K562 (cell line): ENCODE measurements around the gene COL5A3. TPM values are rescaled to one million over a fixed set of nuclear protein-coding genes. Genes with fewer than 3 reads are reported as not detected.

Experiments used
- ATAC-seq: fragments of 200-7000 bp; cut with Tn5 transposase; 3 replicates; pipeline ENCODE4 v1.9.1; 2020; ENCODE audit warnings: moderate library complexity
- BruUV-seq: library from RNA; stranded (reverse); fragments of 400-500 nt; replicated peaks from 2 replicates; lab custom pipeline; 2021; lab: Mats Ljungman, UMichigan
- CTCF ChIA-PET: fragments of 300-600 bp; formaldehyde crosslinking; extraction: SDS; loops from one replicate; lab custom pipeline; 2021; ENCODE audit warnings: low intra/inter-chr PET ratio; lab: Yijun Ruan, JAX
- POLR2A ChIA-PET: fragments of 300-600, 350-650 bp; sonication (Branson Sonifier 250); formaldehyde crosslinking; extraction: SDS; loops from one replicate; lab custom pipeline; 2021; ENCODE audit warnings: antibody characterized with exemption, inconsistent platforms; lab: Yijun Ruan, JAX
- DNase-seq, 4 experiments: peaks; one replicate each; pipeline versions ENCODE4 v3.0.0 to v3.0.0-alpha.2; 2011 to 2018; ENCODE audit warnings: low spot score in 3 of 4, mixed read lengths in 3 of 4; ENCODE audit errors: extremely low read depth in 1 of 4
- FAIRE-seq: peaks from 2 replicates; lab custom pipeline; 2011; peaks lifted over from hg19 to GRCh38; lab: Jason Lieb, UNC
- H2AFZ ChIP-seq: 2 replicates; pipeline ENCODE4 v1.6.0; 2011; ENCODE audit warnings: low read depth, low read length, control low read depth, inconsistent platforms
- H3K27ac ChIP-seq: fragments of 200-600 bp; 3 replicates; pipeline ENCODE4 v1.8.0; 2011; ENCODE audit warnings: low read depth, mild to moderate bottlenecking, control low read depth, inconsistent platforms, low read length, moderate library complexity, mixed read lengths; ENCODE audit errors: extremely low read depth
- H3K27me3 ChIP-seq, 2 experiments: fragments of 300-600 bp in 1 of 2; 2 replicates in 1 of 2; 3 replicates in 1 of 2; pipeline versions ENCODE4 v1.6.0 to v1.8.0; 2011; ENCODE audit warnings: inconsistent platforms in 2 of 2, low read length in 2 of 2, mild to moderate bottlenecking in 1 of 2, mixed read lengths in 1 of 2, moderate library complexity in 1 of 2; ENCODE audit not compliant: control insufficient read depth in 2 of 2, insufficient read depth in 2 of 2
- H3K36me3 ChIP-seq: fragments of 300-600 bp; 3 replicates; pipeline ENCODE4 v1.8.0; 2011; ENCODE audit warnings: mild to moderate bottlenecking, low read length, inconsistent platforms; ENCODE audit not compliant: control insufficient read depth, insufficient read depth
- H3K4me1 ChIP-seq, 2 experiments: fragments of 200-600 bp in 1 of 2; replicated peaks in 1 of 2; 2 replicates in 1 of 2; 3 replicates in 1 of 2; pipeline versions ENCODE4 v1.5.1 to v1.8.0; 2011; ENCODE audit warnings: inconsistent platforms in 2 of 2, low read length in 2 of 2, mild to moderate bottlenecking in 1 of 2, mixed read lengths in 1 of 2, moderate library complexity in 1 of 2; ENCODE audit not compliant: control insufficient read depth in 2 of 2, insufficient read depth in 2 of 2
- H3K4me2 ChIP-seq: 2 replicates; pipeline ENCODE4 v1.6.1; 2011; ENCODE audit warnings: low read length, control low read depth, inconsistent platforms, mixed read lengths; ENCODE audit not compliant: insufficient read depth
- H3K4me3 ChIP-seq: fragments of 200-600 bp; sonication (generic), shearing (Covaris generic); 2 replicates; pipeline ENCODE4 v1.5.1; 2016; ENCODE audit warnings: control low read depth, inconsistent platforms
- H3K79me2 ChIP-seq: fragments of 200-600 bp; 3 replicates; pipeline ENCODE4 v1.8.0; 2011; ENCODE audit warnings: low read length, inconsistent platforms; ENCODE audit not compliant: control insufficient read depth, insufficient read depth
- H3K9ac ChIP-seq, 2 experiments: 2 replicates each; pipeline versions ENCODE4 v1.6.0 to v1.6.1; 2011; ENCODE audit warnings: low read depth in 2 of 2, low read length in 2 of 2, control low read depth in 1 of 2, inconsistent platforms in 1 of 2, mild to moderate bottlenecking in 1 of 2, mixed read lengths in 1 of 2; ENCODE audit not compliant: insufficient read depth in 1 of 2
- H3K9me1 ChIP-seq: one replicate; pipeline ENCODE4 v1.6.0; 2011; ENCODE audit warnings: inconsistent platforms, mild to moderate bottlenecking, low read length, moderate library complexity; ENCODE audit not compliant: control insufficient read depth, insufficient read depth
- H3K9me3 ChIP-seq: replicated peaks from 2 replicates; pipeline ENCODE4 v1.5.1; 2011; ENCODE audit warnings: low read depth, low read length, inconsistent platforms; ENCODE audit not compliant: control insufficient read depth, insufficient read depth
- H4K20me1 ChIP-seq: replicated peaks from 2 replicates; pipeline ENCODE4 v1.6.1; 2011; ENCODE audit warnings: low read length, inconsistent platforms, mixed read lengths; ENCODE audit not compliant: control insufficient read depth, insufficient read depth
- CEBPG ChIP-seq, 3 experiments: fragments of 200-800 bp in 1 of 3; sonication (Bioruptor generic) in 1 of 3; sonication (generic) in 1 of 3; formaldehyde crosslinking in 1 of 3; IDR thresholded peaks in 2 of 3; conservative IDR thresholded peaks in 1 of 3; 2 replicates each; pipeline versions ENCODE4 v1.6.1 to v1.8.0; 2016 to 2022; ENCODE audit warnings: missing compliant biosample characterization in 2 of 3, missing genetic modification characterization in 2 of 3, mild to moderate bottlenecking in 1 of 3, missing genetic modification reagents in 1 of 3
- ETV5 ChIP-seq: sonication (generic); formaldehyde crosslinking; IDR thresholded peaks from 2 replicates; pipeline ENCODE4 v1.4.0; 2020; ENCODE audit warnings: low read depth, mild to moderate bottlenecking, missing genetic modification reagents
- FOXP1 ChIP-seq: sonication (generic); formaldehyde crosslinking; IDR thresholded peaks from 2 replicates; pipeline ENCODE4 v1.8.0; 2022; ENCODE audit warnings: mild to moderate bottlenecking, missing genetic modification reagents
- IRF2 ChIP-seq: sonication (generic); formaldehyde crosslinking; IDR thresholded peaks from 2 replicates; pipeline ENCODE4 v1.8.1; 2022; ENCODE audit warnings: mild to moderate bottlenecking, missing genetic modification reagents
- NUFIP1 ChIP-seq: fragments of 450-650 bp; IDR thresholded peaks from 2 replicates; pipeline ENCODE4 v1.6.1; 2018; ENCODE audit not compliant: partially characterized antibody
- RFX5 ChIP-seq: IDR thresholded peaks from 2 replicates; pipeline ENCODE4 v1.6.1; 2011; ENCODE audit warnings: low read depth, mild to moderate bottlenecking, improper control_type of control experiment, low read length
- ZBTB7A ChIP-seq: IDR thresholded peaks from 2 replicates; pipeline ENCODE4 v1.6.1; 2011; ENCODE audit warnings: low read depth, mild to moderate bottlenecking, low read length, moderate library complexity, borderline replicate concordance; ENCODE audit not compliant: control insufficient read depth
- ZNF431 ChIP-seq: sonication (generic); formaldehyde crosslinking; IDR thresholded peaks from 2 replicates; pipeline ENCODE4 v1.8.0; 2022; ENCODE audit warnings: mild to moderate bottlenecking, missing genetic modification reagents
- WGBS: fragments of 100-300 bp; shearing (Covaris generic); methylation state at CpG from one replicate; pipeline ENCODE4 v1.1.6; 2016; ENCODE audit warnings: low coverage, mixed read lengths; ENCODE audit not compliant: insufficient coverage; ENCODE audit errors: missing lambda C conversion rate; 5-methylcytosine and 5-hydroxymethylcytosine counted together
- in situ Hi-C: fragments of 300-500 bp; cut with MboI; formaldehyde crosslinking; loops from 4 replicates; pipeline ENCODE4 v1.15.0; 2018; ENCODE audit warnings: inconsistent platforms, mixed read lengths
- intact Hi-C: fragments of 100-400 bp; cut with micrococcal nuclease; formaldehyde crosslinking; loops from 2 replicates; pipeline ENCODE4 v1.14.2; 2022
- polyA plus RNA-seq, 8 experiments: library from polyadenylated mRNA; depleted of rRNA in 4 of 8; stranded (reverse) in 5 of 8; unstranded in 3 of 8; fragments of >200 nt; fragmentation: Nextera tagmentation in 2 of 8; fragmentation: Illumina TruSeq in 1 of 8; extraction: Ambion mirVana in 2 of 8; extraction: Trizol in 1 of 8; gene quantifications; 2 replicates each; pipeline versions ENCODE4 v1.2.1 to v1.2.3, GENCODE V29; 2011 to 2014; ENCODE audit warnings: inconsistent platforms in 1 of 8, missing spikeins in 1 of 8
- total RNA-seq, 7 experiments: library from RNA; depleted of rRNA in 6 of 7; stranded (reverse); fragments of >200 nt in 6 of 7; fragmentation: Illumina TruSeq in 2 of 7; extraction: Trizol in 2 of 7; gene quantifications; 2 replicates each; pipeline versions ENCODE4 v1.2.1 to v1.2.3, GENCODE V29; 2011 to 2021; ENCODE audit warnings: low replicate concordance in 1 of 7
- TF ChIP-seq, protein P1 (sequence below): fragments of 250-450 bp; sonication (Bioruptor Pico); IDR thresholded peaks from 2 replicates; pipeline ENCODE4 v1.8.0; 2022; ENCODE audit warnings: moderate library complexity, mild to moderate bottlenecking, inconsistent platforms
- TF ChIP-seq, protein P2 (sequence below): sonication (generic); formaldehyde crosslinking; IDR thresholded peaks from 2 replicates; pipeline ENCODE4 v1.9.0; 2022; ENCODE audit warnings: mild to moderate bottlenecking, missing genetic modification reagents

The COL5A3 gene
- total and polyA plus RNA-seq, 9 of the 15 experiments (the other 6 are each of a cell fraction or from before 2014, with no cell fraction given), result 0.01 to 0.02 TPM; not detected in 7

DNA sequence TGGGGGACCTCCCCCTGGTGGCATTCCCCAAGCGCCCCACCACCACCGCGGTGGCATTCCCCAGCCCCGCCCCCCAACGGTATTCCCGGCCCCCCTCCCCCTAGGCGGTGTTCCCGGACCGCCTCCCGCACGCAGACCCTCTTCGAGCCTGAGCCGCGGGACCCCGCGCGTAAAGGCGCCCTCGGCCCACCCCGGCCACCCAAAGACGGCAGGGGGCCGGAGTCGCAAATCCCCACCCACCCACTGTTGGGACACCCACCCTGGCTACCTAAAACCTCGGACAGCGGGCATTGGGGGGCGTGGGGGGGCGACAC is 96.3 kb downstream of the COL5A3 start:
- Histone ChIP-seq H3K36me3 (no peaks in the 10 kb centered on the region), H3K9me3 (no peaks in the 10 kb centered on the region), H4K20me1 (no peaks in the 10 kb centered on the region), H3K27ac (no peak overlapping the region), H2AFZ (peak overlapping the region; percentile 99), H3K27me3 (peaks cover 3 to 31% of the 10 kb centered on the region in 2 experiments; a peak in 4 of 5 replicates), H3K4me2 (peak overlapping the region; percentile 95), H3K4me1 (peaks cover 6 to 20% of the 10 kb centered on the region in 2 experiments; a peak in 4 of 5 replicates), H3K79me2 (no peaks in the 10 kb centered on the region), H3K9ac (peak overlapping the region; percentile 68 to 90; a peak in 3 of 4 replicates), H3K9me1 (no peaks in the 10 kb centered on the region), H3K4me3 (peak overlapping the region; percentile 53)
- no TSS peak for BruUV-seq
- ChIA-PET POLR2A (interaction anchor here (0.5 kb wide), 1 partner anchor 29 kb away, joined by 3 read pairs; no protein-coding TSS in a partner anchor), CTCF (interaction anchor here (1.8 kb wide), 1 partner anchor 66 kb away, joined by 16 read pairs; no protein-coding TSS in a partner anchor)
- TF ChIP-seq ZBTB7A (peak; percentile 60; the same call in 1 of the 2 replicates), NUFIP1 (no peak)
- DNase-seq, result peak in 2 of 4 experiments; percentile 61 to 66
- in situ Hi-C loops (no loop called here), intact Hi-C loops (loop anchor here (10.0 kb wide), 1 partner anchor 289 kb away; the partner anchor contains the start of gene ZNF561)
- 0% methylated on average over 3 of the region's 27 CpGs for WGBS
- no peak for ATAC-seq
- no peak for FAIRE-seq

DNA sequence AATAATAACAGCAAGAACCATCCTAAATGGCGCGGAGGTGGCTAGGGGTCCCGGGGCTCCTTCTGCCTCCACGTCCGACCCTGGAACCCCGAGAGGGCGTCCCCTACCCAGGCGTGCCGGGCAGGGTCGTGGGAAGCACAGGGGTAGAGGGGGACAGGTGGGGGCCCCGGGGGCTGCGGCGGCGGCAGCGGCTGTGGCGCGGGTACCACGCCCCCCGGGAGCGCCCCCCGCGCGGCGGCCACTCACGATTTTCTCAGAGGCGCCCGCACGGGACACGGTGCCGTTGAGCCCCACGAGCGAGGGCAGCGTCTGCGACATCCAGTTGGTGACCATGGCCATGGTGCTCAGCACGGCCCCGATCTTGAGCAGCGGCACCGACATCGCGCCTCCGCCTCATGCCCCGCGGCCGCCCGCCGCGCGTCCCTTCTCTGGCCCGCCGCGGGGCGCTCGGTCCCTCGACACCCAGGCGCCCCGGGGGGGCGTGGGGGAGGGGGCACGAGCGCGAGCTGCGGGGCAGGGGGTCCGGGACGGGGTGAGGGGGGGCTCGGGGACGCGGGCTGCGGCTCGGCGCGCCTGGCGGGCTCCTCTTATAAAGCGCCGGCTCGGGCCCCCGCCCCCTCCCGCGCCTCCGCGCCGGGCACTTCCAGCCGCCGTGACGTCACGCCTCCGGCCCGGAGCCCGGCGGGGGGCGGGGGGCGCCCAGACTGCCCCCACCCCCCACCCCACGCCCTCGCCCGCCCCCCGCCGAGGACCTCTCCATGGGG is 96.9 kb downstream of the COL5A3 start:
- H3K79me2 ChIP-seq, result no peaks in the 10 kb centered on the region
- TF ChIP-seq, protein P1, sequence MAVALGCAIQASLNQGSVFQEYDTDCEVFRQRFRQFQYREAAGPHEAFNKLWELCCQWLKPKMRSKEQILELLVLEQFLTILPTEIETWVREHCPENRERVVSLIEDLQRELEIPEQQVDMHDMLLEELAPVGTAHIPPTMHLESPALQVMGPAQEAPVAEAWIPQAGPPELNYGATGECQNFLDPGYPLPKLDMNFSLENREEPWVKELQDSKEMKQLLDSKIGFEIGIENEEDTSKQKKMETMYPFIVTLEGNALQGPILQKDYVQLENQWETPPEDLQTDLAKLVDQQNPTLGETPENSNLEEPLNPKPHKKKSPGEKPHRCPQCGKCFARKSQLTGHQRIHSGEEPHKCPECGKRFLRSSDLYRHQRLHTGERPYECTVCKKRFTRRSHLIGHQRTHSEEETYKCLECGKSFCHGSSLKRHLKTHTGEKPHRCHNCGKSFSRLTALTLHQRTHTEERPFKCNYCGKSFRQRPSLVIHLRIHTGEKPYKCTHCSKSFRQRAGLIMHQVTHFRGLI (CRISPR knock-in tag), result no peak
- peak; percentile 41; the same call in 1 of the 2 replicates for TF ChIP-seq ZNF431 (CRISPR knock-in tag)
- no peak for TF ChIP-seq CEBPG (CRISPR knock-in tag; IDR thresholded peaks at IDR 0.05)
- TF ChIP-seq CEBPG (tag; conservative IDR thresholded peaks at IDR 0.05 in 1 of 2, IDR thresholded peaks at IDR 0.05 in 1 of 2), result no peak
- TF ChIP-seq, protein P2, sequence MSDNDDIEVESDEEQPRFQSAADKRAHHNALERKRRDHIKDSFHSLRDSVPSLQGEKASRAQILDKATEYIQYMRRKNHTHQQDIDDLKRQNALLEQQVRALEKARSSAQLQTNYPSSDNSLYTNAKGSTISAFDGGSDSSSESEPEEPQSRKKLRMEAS (CRISPR knock-in tag), result peak; percentile 68
- no peak for TF ChIP-seq ETV5
- TF ChIP-seq IRF2 (CRISPR knock-in tag), result 0 out of 2 replicates have a peak, but pooled peaks have one; percentile 38
- TF ChIP-seq RFX5, result no peak
- TF ChIP-seq FOXP1 (CRISPR knock-in tag), result peak; percentile 72; the same call in 1 of the 2 replicates

More for the DNA sequence above, 96.9 kb downstream of the COL5A3 start:
- Histone ChIP-seq H3K27me3 (peaks cover 5 to 35% of the 10 kb centered on the region in 2 experiments; a peak in 4 of 5 replicates), H3K27ac (no peak overlapping the region), H2AFZ (0 out of 2 replicates have a peak overlapping the region, but pooled peaks have one; percentile 29), H4K20me1 (no peaks in the 10 kb centered on the region), H3K4me3 (peak overlapping the region; percentile 53), H3K9me3 (no peaks in the 10 kb centered on the region), H3K4me1 (peaks cover 6 to 20% of the 10 kb centered on the region in 2 experiments; a peak in 4 of 5 replicates), H3K9ac (peak overlapping the region in 1 of 2 experiments; percentile 71; a peak in 2 of 4 replicates), H3K9me1 (no peaks in the 10 kb centered on the region), H3K4me2 (no peak overlapping the region), H3K36me3 (no peaks in the 10 kb centered on the region)
- intact Hi-C loops, result loop anchor here (10.0 kb wide), 1 partner anchor 289 kb away; the partner anchor contains the start of gene ZNF561
- BruUV-seq, result no TSS peak
- ChIA-PET POLR2A (interaction anchor here (0.5 kb wide), 1 partner anchor 29 kb away, joined by 3 read pairs; no protein-coding TSS in a partner anchor), CTCF (interaction anchor here (0.6 kb wide), 1 partner anchor 294 kb away, joined by 3 read pairs; no protein-coding TSS in a partner anchor)
- ATAC-seq (peak; percentile 5; the same call in 1 of the 3 replicates), DNase-seq (peak; percentile 34 to 69 (median 57)), FAIRE-seq (no peak)
- WGBS, result 19% methylated on average over 32 of the region's 95 CpGs
- in situ Hi-C loops, result no loop called here
